ENCODE data around the gene ITGAE.

ITGAE gene

GRCh38 chr17:3761036-3761917 lies 39.7 kb downstream of the ITGAE start:
- no peak overlapping the region for H3K4me3 ChIP-seq (replicated peaks; ENCODE audit: low read depth, low read length)
- TF ChIP-seq CTCF (IDR thresholded peaks at IDR 0.05; ENCODE audit: low read length, missing control alignments) = no peak
- no peak for DNase-seq (ENCODE audit: low read depth)

GRCh38 chr17:3759597-3760216 lies 41.3 kb downstream of the ITGAE start:
- no peak for DNase-seq (ENCODE audit: low read depth)
- H3K4me3 ChIP-seq (replicated peaks; ENCODE audit: low read depth, low read length) = no peak overlapping the region
- no peak for TF ChIP-seq CTCF (IDR thresholded peaks at IDR 0.05; ENCODE audit: low read length, missing control alignments)

GRCh38 chr17:3755335-3756030 lies 45.5 kb downstream of the ITGAE start:
- H3K4me3 ChIP-seq (replicated peaks; ENCODE audit: low read depth, low read length) = no peak overlapping the region

GRCh38 chr17:3754458-3755334 lies 46.3 kb downstream of the ITGAE start:
- TF ChIP-seq CTCF (IDR thresholded peaks at IDR 0.05; ENCODE audit: low read length, missing control alignments) = no peak
- no peak for DNase-seq (ENCODE audit: low read depth)
- H3K4me3 ChIP-seq (replicated peaks; ENCODE audit: low read depth, low read length) = no peak overlapping the region

More at GRCh38 chr17:3755335-3756030, 45.5 kb downstream of the ITGAE start:
- TF ChIP-seq CTCF (IDR thresholded peaks at IDR 0.05; ENCODE audit: low read length, missing control alignments) = no peak
- no peak for DNase-seq (ENCODE audit: low read depth)

GRCh38 chr17:3754066-3754457 lies 46.9 kb downstream of the ITGAE start:
- DNase-seq (ENCODE audit: low read depth) = no peak
- no peak overlapping the region for H3K4me3 ChIP-seq (replicated peaks; ENCODE audit: low read depth, low read length)
- no peak for TF ChIP-seq CTCF (IDR thresholded peaks at IDR 0.05; ENCODE audit: low read length, missing control alignments)

- no peak for DNase-seq (ENCODE audit: low read depth)
- H3K4me3 ChIP-seq (replicated peaks; ENCODE audit: low read depth, low read length) = no peak overlapping the region
- no peak for TF ChIP-seq CTCF (IDR thresholded peaks at IDR 0.05; ENCODE audit: low read length, missing control alignments)
These were observed 47.4 kb downstream of the ITGAE start for GRCh38 chr17:3753624-3754023.
